HCT116 (cell line): Measurements from ENCODE around the gene ATF7IP. TPM values are rescaled to one million over a fixed set of nuclear protein-coding genes. Genes with fewer than 3 reads are reported as not detected.
A peak's percentile ranks its signal among the peaks of the same experiment; 100 is the strongest.

ENCODE experiments used
- ATAC-seq: fragments of 200-7000 bp; cut with Tn5 transposase; 2 replicates; pipeline ENCODE4 v1.9.1; 2020; ENCODE audit warnings: mild to moderate bottlenecking, moderate library complexity
- BruUV-seq: library from RNA; stranded (reverse); fragments of 400-500 nt; replicated peaks from 2 replicates; lab custom pipeline; 2021; lab: Mats Ljungman, UMichigan
- CTCF ChIA-PET: fragments of 300-600 bp; sonication (Branson Sonifier 250); formaldehyde crosslinking; loops from one replicate; lab custom pipeline; 2021; ENCODE audit warnings: antibody characterized with exemption; lab: Charles Lee
- POLR2A ChIA-PET: fragments of 300-600, 350-600 bp; sonication (Branson Sonifier 250); formaldehyde crosslinking; loops from one replicate; lab custom pipeline; 2021; ENCODE audit warnings: antibody characterized with exemption; lab: Charles Lee
- RAD21 ChIA-PET, 2 experiments: fragments of 300-600 bp; sonication (Branson Sonifier 250); formaldehyde crosslinking; loops; one replicate each; lab custom pipeline; 2023; ENCODE audit warnings: low total read pairs in 2 of 2; ENCODE audit not compliant: uncharacterized antibody in 2 of 2, unreplicated experiment in 2 of 2, low non-redundant PET in 1 of 2; lab: Charles Lee
- DNase-seq: peaks from one replicate; pipeline ENCODE4 v3.0.0-alpha.2; 2010; ENCODE audit warnings: low read depth, low spot score
- H2AFZ ChIP-seq: fragments of 200-600 bp; shearing (Covaris generic), sonication (generic); 2 replicates; pipeline ENCODE4 v1.6.1; 2017; ENCODE audit warnings: low read depth, mixed run types, mixed read lengths, antibody characterized with exemption, low read length; ENCODE audit not compliant: poor library complexity, severe bottlenecking
- H3K27ac ChIP-seq: 2 replicates; pipeline ENCODE4 v1.5.1; 2012; ENCODE audit warnings: low read depth, low read length
- H3K27me3 ChIP-seq: fragments of 200-600 bp; sonication (generic); 2 replicates; pipeline ENCODE4 v1.6.1; 2016; ENCODE audit warnings: mixed run types, low read length, mixed read lengths; ENCODE audit not compliant: insufficient read depth
- H3K36me3 ChIP-seq, 2 experiments: fragments of 200-500 bp in 1 of 2; fragments of 200-600 bp in 1 of 2; sonication (Bioruptor generic) in 1 of 2; sonication (generic) in 1 of 2; 2 replicates each; pipeline versions ENCODE4 v1.5.1 to v1.6.1; 2014 to 2016; ENCODE audit warnings: low read length in 2 of 2, inconsistent platforms in 1 of 2, mixed read lengths in 1 of 2, mixed run types in 1 of 2; ENCODE audit not compliant: insufficient read depth in 2 of 2, control insufficient read depth in 1 of 2
- H3K4me1 ChIP-seq, 2 experiments: fragments of 200-600 bp in 1 of 2; sonication (generic) in 1 of 2; 2 replicates each; pipeline versions ENCODE4 v1.5.1 to v1.6.1; 2012 to 2017; ENCODE audit warnings: low read length in 2 of 2, inconsistent platforms in 1 of 2, mild to moderate bottlenecking in 1 of 2, mixed read lengths in 1 of 2, mixed run types in 1 of 2, moderate library complexity in 1 of 2; ENCODE audit not compliant: insufficient read depth in 2 of 2, control insufficient read depth in 1 of 2
- H3K4me2 ChIP-seq: fragments of 200-600 bp; sonication (generic); 2 replicates; pipeline ENCODE4 v1.6.1; 2017; ENCODE audit warnings: mixed run types, low read length, mixed read lengths
- H3K4me3 ChIP-seq, 2 experiments: fragments of 200-600 bp in 1 of 2; sonication (generic) in 1 of 2; replicated peaks in 1 of 2; 2 replicates each; pipeline ENCODE4 v1.5.1; 2011 to 2016; ENCODE audit warnings: low read length in 2 of 2, control low read depth in 1 of 2, low read depth in 1 of 2, mild to moderate bottlenecking in 1 of 2, mixed read lengths in 1 of 2, mixed run types in 1 of 2
- H3K79me2 ChIP-seq: fragments of 200-600 bp; sonication (generic); 2 replicates; pipeline ENCODE4 v1.6.1; 2017; ENCODE audit warnings: mild to moderate bottlenecking, mixed run types, low read length, moderate library complexity, mixed read lengths; ENCODE audit not compliant: insufficient read depth
- H3K9ac ChIP-seq: fragments of 200-600 bp; sonication (generic); 2 replicates; pipeline ENCODE4 v1.6.1; 2016; ENCODE audit warnings: low read length, mixed read lengths
- H3K9me2 ChIP-seq: fragments of 200-600 bp; sonication (generic), shearing (Covaris generic); 2 replicates; pipeline ENCODE4 v1.6.1; 2017; ENCODE audit warnings: mixed run types, mild to moderate bottlenecking, moderate library complexity; ENCODE audit not compliant: insufficient read depth
- H3K9me3 ChIP-seq, 2 experiments: fragments of 200-500 bp in 1 of 2; fragments of 200-600 bp in 1 of 2; sonication (Bioruptor generic) in 1 of 2; sonication (generic) in 1 of 2; 2 replicates each; pipeline ENCODE4 v1.6.1; 2014 to 2017; ENCODE audit warnings: low read length in 2 of 2, mixed read lengths in 2 of 2, inconsistent platforms in 1 of 2, low read depth in 1 of 2, mild to moderate bottlenecking in 1 of 2, mixed run types in 1 of 2, moderate library complexity in 1 of 2; ENCODE audit not compliant: control insufficient read depth in 1 of 2, insufficient read depth in 1 of 2
- H4K20me1 ChIP-seq: fragments of 200-600 bp; sonication (generic), shearing (Covaris generic); 2 replicates; pipeline ENCODE4 v1.6.1; 2017; ENCODE audit warnings: mixed run types, mild to moderate bottlenecking, moderate library complexity; ENCODE audit not compliant: insufficient read depth
- CBX3 ChIP-seq: IDR thresholded peaks from 2 replicates; pipeline ENCODE4 v1.6.1; 2012; ENCODE audit warnings: low read depth
- CEBPB ChIP-seq: IDR thresholded peaks from 2 replicates; pipeline ENCODE4 v1.6.1; 2012; ENCODE audit warnings: low read depth
- EZH2 ChIP-seq: fragments of 200-600 bp; sonication (generic); IDR thresholded peaks from 2 replicates; pipeline ENCODE4 v1.6.1; 2017; ENCODE audit warnings: antibody characterized with exemption, mixed run types
- JUND ChIP-seq: IDR thresholded peaks from 2 replicates; pipeline ENCODE4 v1.6.1; 2012
- RAD21 ChIP-seq: IDR thresholded peaks from 2 replicates; pipeline ENCODE4 v1.6.1; 2012; ENCODE audit warnings: low read depth, mild to moderate bottlenecking
- SP1 ChIP-seq: IDR thresholded peaks from 2 replicates; pipeline ENCODE4 v1.6.1; 2012; ENCODE audit warnings: low read depth
- TCF7L2 ChIP-seq: IDR thresholded peaks from 2 replicates; pipeline ENCODE4 v1.7.0; 2011; ENCODE audit warnings: borderline replicate concordance, inconsistent platforms; ENCODE audit not compliant: insufficient read depth, insufficient read length; ENCODE audit errors: extremely low read depth
- ZNF274 ChIP-seq: fragments of 200-500 bp; sonication (Bioruptor generic); IDR thresholded peaks from 2 replicates; pipeline ENCODE4 v1.6.1; 2014; ENCODE audit warnings: mild to moderate bottlenecking, low read depth, low read length, inconsistent platforms
- intact Hi-C: fragments of 100-400 bp; cut with micrococcal nuclease; formaldehyde crosslinking; loops from 2 replicates; pipeline ENCODE4 v1.10.0; 2022
- total RNA-seq: library from RNA; stranded (reverse); gene quantifications from one replicate; pipeline ENCODE4 v1.2.1, GENCODE V29; 2021; ENCODE audit not compliant: unreplicated experiment
- TF ChIP-seq, protein P1 (sequence below): IDR thresholded peaks from 2 replicates; pipeline ENCODE4 v1.6.1; 2012
- TF ChIP-seq, protein P2 (sequence below), 3 experiments: fragments of 200-600 bp in 1 of 3; sonication (generic) in 1 of 3; IDR thresholded peaks in 2 of 3; conservative IDR thresholded peaks in 1 of 3; 2 replicates each; pipeline ENCODE4 v1.5.1; 2012 to 2017; ENCODE audit warnings: low read depth in 2 of 3, low read length in 2 of 3, antibody characterized with exemption in 1 of 3, borderline replicate concordance in 1 of 3, control low read depth in 1 of 3, mild to moderate bottlenecking in 1 of 3, mixed read lengths in 1 of 3, mixed run types in 1 of 3, moderate library complexity in 1 of 3; ENCODE audit not compliant: insufficient read depth in 1 of 3
- TF ChIP-seq, protein P3 (sequence below): IDR thresholded peaks from 2 replicates; pipeline ENCODE4 v1.6.1; 2012
- TF ChIP-seq, protein P4 (sequence below): IDR thresholded peaks from 2 replicates; pipeline ENCODE4 v1.6.1; 2011; ENCODE audit warnings: mild to moderate bottlenecking, low read length, moderate library complexity; ENCODE audit not compliant: insufficient replicate concordance; ENCODE audit errors: extremely low read depth
- TF ChIP-seq, protein P5 (sequence below): IDR thresholded peaks from 2 replicates; pipeline ENCODE4 v1.6.1; 2012; ENCODE audit warnings: low read depth

The ATF7IP gene
- total RNA-seq, 1 experiment from 2014 or later = 38.6 TPM

DNA sequence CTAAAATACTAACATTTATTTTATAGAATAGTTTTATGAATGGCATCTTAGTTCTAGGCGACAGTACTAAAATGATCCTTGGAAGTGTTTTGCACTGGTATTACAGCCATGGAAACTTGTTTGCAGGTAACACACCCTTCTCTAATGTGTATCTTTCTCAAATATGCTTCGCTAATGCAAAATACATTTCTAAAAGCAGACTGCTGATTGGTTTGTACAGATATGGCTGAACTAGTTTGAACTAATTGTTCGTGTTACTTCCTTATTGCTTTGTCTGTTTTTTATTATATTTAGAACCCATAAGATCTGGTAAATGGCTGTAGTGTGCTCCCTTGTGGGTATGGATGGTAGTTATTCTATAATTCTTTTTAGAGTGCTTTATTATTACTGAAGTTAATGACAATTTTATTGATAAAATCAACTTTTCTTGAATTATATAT, 53.0 kb downstream of the ATF7IP start:
- Histone ChIP-seq H3K27ac (no peak overlapping the region), H4K20me1 (no peaks in the 10 kb centered on the region), H3K79me2 (peaks cover 81% of the 10 kb centered on the region), H3K9ac (no peak overlapping the region), H3K4me1 (peaks cover 0 to 19% of the 10 kb centered on the region in 2 experiments; a peak in 2 of 4 replicates), H3K36me3 (no peaks in the 10 kb centered on the region), H3K4me3 (no peak overlapping the region), H3K4me2 (no peak overlapping the region), H3K9me3 (peaks cover 0 to 3% of the 10 kb centered on the region in 2 experiments; a peak in 2 of 4 replicates), H3K9me2 (no peaks in the 10 kb centered on the region), H3K27me3 (no peaks in the 10 kb centered on the region), H2AFZ (no peak overlapping the region)
- POLR2A ChIA-PET = no interaction called here
- ATAC-seq = no peak
- DNase-seq = no peak
- intact Hi-C loops = loop anchor here (1.0 kb wide), 1 partner anchor 162 kb away; no protein-coding TSS in a partner anchor
- no TSS peak for BruUV-seq
- TF ChIP-seq, protein P1, sequence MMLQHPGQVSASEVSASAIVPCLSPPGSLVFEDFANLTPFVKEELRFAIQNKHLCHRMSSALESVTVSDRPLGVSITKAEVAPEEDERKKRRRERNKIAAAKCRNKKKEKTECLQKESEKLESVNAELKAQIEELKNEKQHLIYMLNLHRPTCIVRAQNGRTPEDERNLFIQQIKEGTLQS = no peak
- TF ChIP-seq, protein P2, sequence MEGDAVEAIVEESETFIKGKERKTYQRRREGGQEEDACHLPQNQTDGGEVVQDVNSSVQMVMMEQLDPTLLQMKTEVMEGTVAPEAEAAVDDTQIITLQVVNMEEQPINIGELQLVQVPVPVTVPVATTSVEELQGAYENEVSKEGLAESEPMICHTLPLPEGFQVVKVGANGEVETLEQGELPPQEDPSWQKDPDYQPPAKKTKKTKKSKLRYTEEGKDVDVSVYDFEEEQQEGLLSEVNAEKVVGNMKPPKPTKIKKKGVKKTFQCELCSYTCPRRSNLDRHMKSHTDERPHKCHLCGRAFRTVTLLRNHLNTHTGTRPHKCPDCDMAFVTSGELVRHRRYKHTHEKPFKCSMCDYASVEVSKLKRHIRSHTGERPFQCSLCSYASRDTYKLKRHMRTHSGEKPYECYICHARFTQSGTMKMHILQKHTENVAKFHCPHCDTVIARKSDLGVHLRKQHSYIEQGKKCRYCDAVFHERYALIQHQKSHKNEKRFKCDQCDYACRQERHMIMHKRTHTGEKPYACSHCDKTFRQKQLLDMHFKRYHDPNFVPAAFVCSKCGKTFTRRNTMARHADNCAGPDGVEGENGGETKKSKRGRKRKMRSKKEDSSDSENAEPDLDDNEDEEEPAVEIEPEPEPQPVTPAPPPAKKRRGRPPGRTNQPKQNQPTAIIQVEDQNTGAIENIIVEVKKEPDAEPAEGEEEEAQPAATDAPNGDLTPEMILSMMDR (IDR thresholded peaks at IDR 0.05 in 2 of 3, conservative IDR thresholded peaks at IDR 0.05 in 1 of 3; ENCODE audit: borderline replicate concordance in 1 of 3, insufficient read depth in 1 of 3, low read depth in 2 of 3, low read length in 2 of 3) = peak in 2 of 3 experiments; percentile 26 to 40; a peak in 3 of 6 replicates
- TF ChIP-seq ZNF274 (no peak), CBX3 (no peak), JUND (no peak), CEBPB (no peak), SP1 (no peak), EZH2 (no peak), RAD21 (peak; percentile 50), TCF7L2 (no peak)
- TF ChIP-seq, protein P3, sequence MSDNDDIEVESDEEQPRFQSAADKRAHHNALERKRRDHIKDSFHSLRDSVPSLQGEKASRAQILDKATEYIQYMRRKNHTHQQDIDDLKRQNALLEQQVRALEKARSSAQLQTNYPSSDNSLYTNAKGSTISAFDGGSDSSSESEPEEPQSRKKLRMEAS = no peak
- TF ChIP-seq, protein P4, sequence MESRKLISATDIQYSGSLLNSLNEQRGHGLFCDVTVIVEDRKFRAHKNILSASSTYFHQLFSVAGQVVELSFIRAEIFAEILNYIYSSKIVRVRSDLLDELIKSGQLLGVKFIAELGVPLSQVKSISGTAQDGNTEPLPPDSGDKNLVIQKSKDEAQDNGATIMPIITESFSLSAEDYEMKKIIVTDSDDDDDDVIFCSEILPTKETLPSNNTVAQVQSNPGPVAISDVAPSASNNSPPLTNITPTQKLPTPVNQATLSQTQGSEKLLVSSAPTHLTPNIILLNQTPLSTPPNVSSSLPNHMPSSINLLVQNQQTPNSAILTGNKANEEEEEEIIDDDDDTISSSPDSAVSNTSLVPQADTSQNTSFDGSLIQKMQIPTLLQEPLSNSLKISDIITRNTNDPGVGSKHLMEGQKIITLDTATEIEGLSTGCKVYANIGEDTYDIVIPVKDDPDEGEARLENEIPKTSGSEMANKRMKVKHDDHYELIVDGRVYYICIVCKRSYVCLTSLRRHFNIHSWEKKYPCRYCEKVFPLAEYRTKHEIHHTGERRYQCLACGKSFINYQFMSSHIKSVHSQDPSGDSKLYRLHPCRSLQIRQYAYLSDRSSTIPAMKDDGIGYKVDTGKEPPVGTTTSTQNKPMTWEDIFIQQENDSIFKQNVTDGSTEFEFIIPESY = no peak
- TF ChIP-seq, protein P5, sequence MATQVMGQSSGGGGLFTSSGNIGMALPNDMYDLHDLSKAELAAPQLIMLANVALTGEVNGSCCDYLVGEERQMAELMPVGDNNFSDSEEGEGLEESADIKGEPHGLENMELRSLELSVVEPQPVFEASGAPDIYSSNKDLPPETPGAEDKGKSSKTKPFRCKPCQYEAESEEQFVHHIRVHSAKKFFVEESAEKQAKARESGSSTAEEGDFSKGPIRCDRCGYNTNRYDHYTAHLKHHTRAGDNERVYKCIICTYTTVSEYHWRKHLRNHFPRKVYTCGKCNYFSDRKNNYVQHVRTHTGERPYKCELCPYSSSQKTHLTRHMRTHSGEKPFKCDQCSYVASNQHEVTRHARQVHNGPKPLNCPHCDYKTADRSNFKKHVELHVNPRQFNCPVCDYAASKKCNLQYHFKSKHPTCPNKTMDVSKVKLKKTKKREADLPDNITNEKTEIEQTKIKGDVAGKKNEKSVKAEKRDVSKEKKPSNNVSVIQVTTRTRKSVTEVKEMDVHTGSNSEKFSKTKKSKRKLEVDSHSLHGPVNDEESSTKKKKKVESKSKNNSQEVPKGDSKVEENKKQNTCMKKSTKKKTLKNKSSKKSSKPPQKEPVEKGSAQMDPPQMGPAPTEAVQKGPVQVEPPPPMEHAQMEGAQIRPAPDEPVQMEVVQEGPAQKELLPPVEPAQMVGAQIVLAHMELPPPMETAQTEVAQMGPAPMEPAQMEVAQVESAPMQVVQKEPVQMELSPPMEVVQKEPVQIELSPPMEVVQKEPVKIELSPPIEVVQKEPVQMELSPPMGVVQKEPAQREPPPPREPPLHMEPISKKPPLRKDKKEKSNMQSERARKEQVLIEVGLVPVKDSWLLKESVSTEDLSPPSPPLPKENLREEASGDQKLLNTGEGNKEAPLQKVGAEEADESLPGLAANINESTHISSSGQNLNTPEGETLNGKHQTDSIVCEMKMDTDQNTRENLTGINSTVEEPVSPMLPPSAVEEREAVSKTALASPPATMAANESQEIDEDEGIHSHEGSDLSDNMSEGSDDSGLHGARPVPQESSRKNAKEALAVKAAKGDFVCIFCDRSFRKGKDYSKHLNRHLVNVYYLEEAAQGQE = no peak
- CTCF ChIA-PET = interaction anchor here (1.5 to 2.4 kb wide), 2 partner anchors 26 to 180 kb away, joined by 3 to 21 read pairs; no protein-coding TSS in a partner anchor
- RAD21 ChIA-PET = no interaction called here
